ENCODE data around the gene TNS4. TPM values are rescaled to one million over a fixed set of nuclear protein-coding genes. Genes with fewer than 3 reads are reported as not detected.

Gene TNS4
- total and polyA plus RNA-seq, 2 donors (not counting 1 experiment from before 2014, with no cell fraction given) = under 0.01 to 0.05 TPM

DNA sequence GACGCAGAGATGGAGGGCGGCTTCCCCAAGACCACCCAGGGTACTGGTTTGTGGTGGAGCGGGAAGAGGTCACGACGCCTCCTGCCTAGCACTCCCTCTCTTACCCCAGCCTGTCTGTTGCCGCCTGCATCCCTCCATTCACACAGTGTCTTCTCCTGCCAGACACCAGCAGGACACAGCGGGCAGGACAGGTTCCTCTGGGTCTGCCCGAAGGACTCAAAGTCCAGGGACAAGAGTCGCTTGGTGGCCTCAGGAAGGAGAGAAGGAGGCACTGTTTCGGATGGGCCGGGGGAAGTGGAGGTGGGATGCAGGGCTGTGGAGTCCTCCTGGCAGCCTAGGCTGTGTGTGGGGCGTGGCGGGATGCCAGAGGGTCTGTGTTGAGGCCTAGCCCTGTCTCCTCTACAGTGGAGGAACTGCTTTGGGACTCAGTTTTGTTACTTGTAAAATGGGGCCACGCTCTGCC is 19.6 kb upstream of the TNS4 start:
- Histone ChIP-seq H3K79me2 (ENCODE audit: control insufficient read depth, insufficient read depth, low read length) (no peaks in the 10 kb centered on the region), H3K4me3 (replicated peaks in 1 of 4; ENCODE audit: control extremely low read depth in 1 of 4, insufficient read depth in 1 of 4, low read depth in 3 of 4, low read length in 4 of 4) (no peak overlapping the region), H3K36me3 (ENCODE audit: control insufficient read depth, insufficient read depth, low read length) (no peaks in the 10 kb centered on the region), H3K27ac (ENCODE audit: insufficient read depth, low read length) (peak overlapping the region; percentile 78), H3K4me1 (ENCODE audit: control insufficient read depth, extremely low read depth, insufficient read depth, low read length) (peaks cover 19% of the 10 kb centered on the region), H3K9me3 (ENCODE audit: control insufficient read depth, insufficient read depth, low read depth, low read length) (no peaks in the 10 kb centered on the region), H3K4me2 (ENCODE audit: extremely low read depth, insufficient read depth, low read length) (peak overlapping the region; percentile 19), H2AFZ (ENCODE audit: low read length) (no peak overlapping the region), H3K27me3 (ENCODE audit: control insufficient read depth, insufficient read depth, low read length) (no peaks in the 10 kb centered on the region), H3K9ac (ENCODE audit: insufficient read depth, low read length) (no peak overlapping the region), H4K20me1 (ENCODE audit: control insufficient read depth, extremely low read depth, insufficient read depth, low read length) (no peaks in the 10 kb centered on the region)
- no peak for DNase-seq (ENCODE audit: low read depth in 2 of 2)
- TF ChIP-seq EZH2 (IDR thresholded peaks at IDR 0.05; ENCODE audit: low read length, missing control alignments) = no peak
- TF ChIP-seq CTCF (conservative IDR thresholded peaks at IDR 0.05 in 1 of 2, IDR thresholded peaks at IDR 0.05 in 1 of 2; ENCODE audit: low read depth in 1 of 2, low read length in 2 of 2) = no peak

GRCh38 chr17:40519089-40519775 is 17.8 kb upstream of the TNS4 start:
- Histone ChIP-seq H4K20me1 (ENCODE audit: control insufficient read depth, extremely low read depth, insufficient read depth, low read length) (no peaks in the 10 kb centered on the region), H3K27ac (ENCODE audit: insufficient read depth, low read length) (no peak overlapping the region), H3K9ac (ENCODE audit: insufficient read depth, low read length) (no peak overlapping the region), H3K4me3 (replicated peaks in 1 of 4; ENCODE audit: control extremely low read depth in 1 of 4, insufficient read depth in 1 of 4, low read depth in 3 of 4, low read length in 4 of 4) (no peak overlapping the region), H3K36me3 (ENCODE audit: control insufficient read depth, insufficient read depth, low read length) (no peaks in the 10 kb centered on the region), H3K4me1 (ENCODE audit: control insufficient read depth, extremely low read depth, insufficient read depth, low read length) (peaks cover 19% of the 10 kb centered on the region), H3K27me3 (ENCODE audit: control insufficient read depth, insufficient read depth, low read length) (no peaks in the 10 kb centered on the region), H3K9me3 (ENCODE audit: control insufficient read depth, insufficient read depth, low read depth, low read length) (no peaks in the 10 kb centered on the region), H3K4me2 (ENCODE audit: extremely low read depth, insufficient read depth, low read length) (no peak overlapping the region), H2AFZ (ENCODE audit: low read length) (no peak overlapping the region), H3K79me2 (ENCODE audit: control insufficient read depth, insufficient read depth, low read length) (no peaks in the 10 kb centered on the region)
- DNase-seq (ENCODE audit: low read depth in 2 of 2) = no peak
- no peak for TF ChIP-seq CTCF (conservative IDR thresholded peaks at IDR 0.05 in 1 of 2, IDR thresholded peaks at IDR 0.05 in 1 of 2; ENCODE audit: low read depth in 1 of 2, low read length in 2 of 2)
- no peak for TF ChIP-seq EZH2 (IDR thresholded peaks at IDR 0.05; ENCODE audit: low read length, missing control alignments)

DNA sequence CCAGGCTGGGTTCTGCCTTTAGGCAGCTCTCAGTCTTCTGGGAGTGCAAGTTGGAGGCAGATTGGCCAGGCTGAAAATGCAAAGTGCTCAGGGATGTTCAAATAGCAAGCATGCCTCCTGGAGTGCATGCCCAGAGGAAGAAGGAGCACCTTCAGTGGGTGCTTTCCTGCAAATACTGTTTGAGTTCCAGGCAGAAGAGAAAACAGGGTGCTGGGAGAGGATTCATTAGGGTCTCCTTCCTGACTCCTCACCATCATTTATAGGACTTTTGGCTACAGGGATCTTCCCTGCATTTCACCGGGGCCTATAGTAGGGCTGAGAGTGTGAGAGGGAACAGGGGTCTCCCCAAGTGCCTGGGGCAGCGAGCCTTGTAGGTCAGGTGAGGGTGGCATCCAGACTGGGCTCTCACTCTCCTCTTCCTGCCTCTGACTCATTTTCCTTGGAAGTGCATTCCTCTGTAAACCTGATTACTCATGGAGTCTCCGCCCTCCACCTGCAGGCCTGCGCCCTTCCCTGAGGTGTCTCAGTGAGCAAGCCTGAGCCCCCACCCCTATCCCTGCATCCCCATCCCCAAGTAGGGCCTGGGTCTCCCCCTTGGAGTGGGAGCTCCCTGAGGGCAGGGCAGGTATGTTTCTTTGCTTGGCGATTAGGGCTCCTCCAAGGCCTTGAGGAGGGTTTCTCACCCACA is 17.1 kb upstream of the TNS4 start:
- Histone ChIP-seq H3K9me3 (ENCODE audit: control insufficient read depth, insufficient read depth, low read depth, low read length) (no peaks in the 10 kb centered on the region), H3K4me3 (replicated peaks in 1 of 4; ENCODE audit: control extremely low read depth in 1 of 4, insufficient read depth in 1 of 4, low read depth in 3 of 4, low read length in 4 of 4) (no peak overlapping the region), H3K79me2 (ENCODE audit: control insufficient read depth, insufficient read depth, low read length) (no peaks in the 10 kb centered on the region), H3K4me2 (ENCODE audit: extremely low read depth, insufficient read depth, low read length) (no peak overlapping the region), H3K27me3 (ENCODE audit: control insufficient read depth, insufficient read depth, low read length) (no peaks in the 10 kb centered on the region), H2AFZ (ENCODE audit: low read length) (no peak overlapping the region), H3K9ac (ENCODE audit: insufficient read depth, low read length) (no peak overlapping the region), H4K20me1 (ENCODE audit: control insufficient read depth, extremely low read depth, insufficient read depth, low read length) (no peaks in the 10 kb centered on the region), H3K4me1 (ENCODE audit: control insufficient read depth, extremely low read depth, insufficient read depth, low read length) (peaks cover 19% of the 10 kb centered on the region), H3K36me3 (ENCODE audit: control insufficient read depth, insufficient read depth, low read length) (no peaks in the 10 kb centered on the region), H3K27ac (ENCODE audit: insufficient read depth, low read length) (no peak overlapping the region)
- no peak for TF ChIP-seq CTCF (conservative IDR thresholded peaks at IDR 0.05 in 1 of 2, IDR thresholded peaks at IDR 0.05 in 1 of 2; ENCODE audit: low read depth in 1 of 2, low read length in 2 of 2)
- no peak for TF ChIP-seq EZH2 (IDR thresholded peaks at IDR 0.05; ENCODE audit: low read length, missing control alignments)
- DNase-seq (ENCODE audit: low read depth in 2 of 2) = peak in 1 of 2 donors; percentile 70

All from fibroblast of lung (primary cell).